NB4 (cell line): ENCODE data around the gene ADGRG6.

Experiments used
- POLR2A ChIP-seq: IDR thresholded peaks from 2 replicates; pipeline ENCODE4 v1.6.1; 2011; ENCODE audit warnings: mild to moderate bottlenecking; ENCODE audit not compliant: insufficient read length; ENCODE audit errors: extremely low read depth
- TF ChIP-seq, protein P1 (sequence below): IDR thresholded peaks from 2 replicates; pipeline ENCODE4 v1.6.1; 2011; ENCODE audit warnings: low read depth, low read length

DNA sequence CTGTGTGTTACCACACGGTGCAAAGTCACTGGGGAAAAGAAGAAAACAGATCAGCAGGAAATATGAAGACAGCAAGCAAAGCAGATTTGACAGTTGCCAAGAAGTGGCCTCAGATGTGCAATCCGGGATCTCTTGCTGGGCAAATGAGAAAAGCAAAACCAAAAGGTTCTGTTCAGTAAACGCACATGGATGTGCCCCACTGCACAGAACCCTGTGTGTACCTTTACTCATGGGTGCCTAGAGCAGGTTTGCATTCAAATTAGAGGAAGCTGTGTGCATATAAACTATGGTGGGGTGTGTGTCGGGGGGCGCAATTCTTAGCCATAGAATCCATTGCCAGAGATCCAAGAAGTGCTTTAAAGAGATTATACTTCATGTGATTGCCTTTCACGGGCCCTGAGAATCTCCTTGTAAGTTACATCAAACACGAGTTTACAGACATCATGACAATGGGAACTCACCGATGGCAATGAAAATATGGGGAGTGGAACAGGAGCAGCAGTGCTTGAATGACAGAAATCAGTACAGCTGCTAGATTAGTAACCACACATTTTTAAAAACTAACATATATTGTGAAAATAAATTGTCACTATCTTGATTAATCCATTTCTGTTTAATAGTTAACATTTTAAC, 154.3 kb downstream of the ADGRG6 start:
- no peak for TF ChIP-seq POLR2A
- TF ChIP-seq, protein P1, sequence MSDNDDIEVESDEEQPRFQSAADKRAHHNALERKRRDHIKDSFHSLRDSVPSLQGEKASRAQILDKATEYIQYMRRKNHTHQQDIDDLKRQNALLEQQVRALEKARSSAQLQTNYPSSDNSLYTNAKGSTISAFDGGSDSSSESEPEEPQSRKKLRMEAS: no peak
